ENCODE measurements around the gene ERI3. TPM values are rescaled to one million over a fixed set of nuclear protein-coding genes. Genes with fewer than 3 reads are reported as not detected.

ERI3 gene
- total and polyA plus RNA-seq, 4 donors = 68.7 to 125 (median 107) TPM

DNA sequence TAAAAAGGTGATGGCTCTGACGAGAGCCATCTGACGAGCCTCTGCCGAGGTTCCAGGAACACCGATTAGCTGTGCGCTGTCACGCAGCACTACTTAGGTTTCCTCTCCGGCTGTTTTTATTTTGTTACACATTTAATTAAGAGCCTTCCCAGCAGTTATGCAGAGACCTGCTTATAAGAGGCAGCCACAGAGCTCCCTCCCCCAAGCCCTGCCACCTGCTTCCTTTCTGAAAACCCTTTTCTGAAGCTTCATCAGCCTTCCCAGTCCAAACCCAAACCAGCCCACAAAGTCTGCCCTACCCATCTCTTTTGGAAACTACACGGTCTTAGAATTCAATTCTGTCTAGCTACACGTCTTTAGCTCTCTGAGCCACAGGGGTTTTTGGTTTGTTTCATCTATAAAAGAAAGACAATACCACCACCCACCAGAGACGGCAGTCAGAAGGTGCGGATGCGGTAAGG, 49.1 kb downstream of the ERI3 start:
- H3K4me1 ChIP-seq (ENCODE audit: control insufficient read depth, insufficient read depth, low read length) = peaks cover 5% of the 10 kb centered on the region
- H3K9me3 ChIP-seq (ENCODE audit: control insufficient read depth, insufficient read depth, low read length) = no peaks in the 10 kb centered on the region
- H3K27ac ChIP-seq (ENCODE audit: low read depth, low read length) = no peak overlapping the region
- H3K4me3 ChIP-seq (ENCODE audit: low read depth, low read length) = no peak overlapping the region
- WGBS (ENCODE audit: insufficient coverage) = 69% methylated on average over 7 of the region's 12 CpGs
- H3K27me3 ChIP-seq (ENCODE audit: control insufficient read depth, insufficient read depth, low read length) = no peaks in the 10 kb centered on the region
- H3K36me3 ChIP-seq (ENCODE audit: control insufficient read depth, insufficient read depth, low read length) = peaks cover 45% of the 10 kb centered on the region
- peak in 1 of 6 donors; percentile 52 for DNase-seq (ENCODE audit: low read depth in 4 of 6, low spot score in 6 of 6)

DNA sequence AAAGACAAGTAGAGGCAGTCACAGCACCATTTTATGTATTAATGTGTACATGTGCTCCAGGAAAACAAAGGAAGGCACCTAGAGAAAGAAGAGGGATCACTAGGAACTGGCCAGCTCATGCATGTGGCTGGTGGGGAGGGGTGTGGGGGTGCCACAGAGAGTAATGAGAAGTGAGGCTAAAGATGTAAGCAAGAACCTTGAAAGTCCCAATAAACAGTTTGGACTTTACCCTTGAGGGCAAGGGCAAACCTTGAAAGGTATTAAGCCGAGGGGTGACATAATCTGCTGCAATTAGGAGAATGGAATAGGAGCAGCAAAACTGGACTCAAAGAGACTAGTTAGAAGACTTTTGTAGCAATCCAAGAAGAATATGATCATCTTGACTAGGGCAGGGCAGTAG, 51.5 kb downstream of the ERI3 start:
- Histone ChIP-seq H3K36me3 (ENCODE audit: control insufficient read depth, insufficient read depth, low read length) (peaks cover 39% of the 10 kb centered on the region), H3K9me3 (ENCODE audit: control insufficient read depth, insufficient read depth, low read length) (no peaks in the 10 kb centered on the region), H3K27ac (ENCODE audit: low read depth, low read length) (no peak overlapping the region), H3K4me1 (ENCODE audit: control insufficient read depth, insufficient read depth, low read length) (peaks cover 14% of the 10 kb centered on the region), H3K27me3 (ENCODE audit: control insufficient read depth, insufficient read depth, low read length) (no peaks in the 10 kb centered on the region), H3K4me3 (ENCODE audit: low read depth, low read length) (no peak overlapping the region)
- no peak for DNase-seq (ENCODE audit: low read depth in 4 of 6, low spot score in 6 of 6)
- WGBS (ENCODE audit: insufficient coverage) = 100% methylated on average over 1 of the region's 1 CpG

DNA sequence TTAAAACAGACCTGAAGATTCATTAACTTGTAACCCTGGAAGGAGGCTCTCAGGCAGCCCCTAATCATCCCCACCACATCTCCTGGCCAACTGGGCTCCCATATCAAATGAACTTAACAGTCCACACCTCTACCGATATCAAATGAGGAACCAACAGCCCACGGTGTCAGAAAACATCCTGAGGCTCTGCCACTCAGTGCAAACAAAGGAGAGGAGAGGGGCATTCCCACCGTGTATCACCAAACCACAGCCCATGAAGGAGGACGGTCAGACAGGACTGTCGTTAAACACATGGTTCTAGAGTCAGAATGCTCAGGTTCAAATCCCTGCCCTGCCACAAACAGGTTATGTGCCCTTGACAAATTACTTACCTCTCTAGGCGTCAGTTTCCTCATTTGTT, 52.5 kb downstream of the ERI3 start:
- 74% methylated on average over 3 of the region's 6 CpGs for WGBS (ENCODE audit: insufficient coverage)
- no peak for DNase-seq (ENCODE audit: low read depth in 4 of 6, low spot score in 6 of 6)
- H3K27me3 ChIP-seq (ENCODE audit: control insufficient read depth, insufficient read depth, low read length) = no peaks in the 10 kb centered on the region
- no peak overlapping the region for H3K27ac ChIP-seq (ENCODE audit: low read depth, low read length)
- no peak overlapping the region for H3K4me3 ChIP-seq (ENCODE audit: low read depth, low read length)
- H3K9me3 ChIP-seq (ENCODE audit: control insufficient read depth, insufficient read depth, low read length) = no peaks in the 10 kb centered on the region
- peaks cover 14% of the 10 kb centered on the region for H3K4me1 ChIP-seq (ENCODE audit: control insufficient read depth, insufficient read depth, low read length)
- H3K36me3 ChIP-seq (ENCODE audit: control insufficient read depth, insufficient read depth, low read length) = peaks cover 39% of the 10 kb centered on the region

DNA sequence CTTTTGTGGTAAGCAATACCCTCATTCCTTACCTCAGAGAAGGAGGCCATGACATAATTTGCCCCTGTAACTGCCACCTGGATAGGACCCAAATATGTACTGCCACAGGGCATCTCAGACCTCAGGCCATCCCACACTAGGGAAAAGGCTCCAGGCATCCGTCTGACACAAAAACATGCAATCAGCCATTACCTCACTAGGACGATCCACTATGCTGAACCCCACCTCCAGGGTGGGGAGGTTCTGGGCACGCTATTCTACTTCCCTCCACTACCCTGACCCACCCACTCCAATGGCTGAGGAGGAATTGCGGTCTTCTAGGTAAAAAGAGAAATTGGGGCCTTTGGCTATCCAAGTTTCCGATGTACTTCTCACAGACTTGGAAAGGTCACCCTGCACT, 53.6 kb downstream of the ERI3 start:
- peaks cover 38% of the 10 kb centered on the region for H3K36me3 ChIP-seq (ENCODE audit: control insufficient read depth, insufficient read depth, low read length)
- H3K9me3 ChIP-seq (ENCODE audit: control insufficient read depth, insufficient read depth, low read length) = no peaks in the 10 kb centered on the region
- DNase-seq (ENCODE audit: low read depth in 4 of 6, low spot score in 6 of 6) = no peak
- H3K4me1 ChIP-seq (ENCODE audit: control insufficient read depth, insufficient read depth, low read length) = peaks cover 24% of the 10 kb centered on the region
- WGBS (ENCODE audit: insufficient coverage) = 71% methylated on average over 2 of the region's 5 CpGs
- H3K27me3 ChIP-seq (ENCODE audit: control insufficient read depth, insufficient read depth, low read length) = no peaks in the 10 kb centered on the region
- H3K27ac ChIP-seq (ENCODE audit: low read depth, low read length) = no peak overlapping the region
- no peak overlapping the region for H3K4me3 ChIP-seq (ENCODE audit: low read depth, low read length)

DNA sequence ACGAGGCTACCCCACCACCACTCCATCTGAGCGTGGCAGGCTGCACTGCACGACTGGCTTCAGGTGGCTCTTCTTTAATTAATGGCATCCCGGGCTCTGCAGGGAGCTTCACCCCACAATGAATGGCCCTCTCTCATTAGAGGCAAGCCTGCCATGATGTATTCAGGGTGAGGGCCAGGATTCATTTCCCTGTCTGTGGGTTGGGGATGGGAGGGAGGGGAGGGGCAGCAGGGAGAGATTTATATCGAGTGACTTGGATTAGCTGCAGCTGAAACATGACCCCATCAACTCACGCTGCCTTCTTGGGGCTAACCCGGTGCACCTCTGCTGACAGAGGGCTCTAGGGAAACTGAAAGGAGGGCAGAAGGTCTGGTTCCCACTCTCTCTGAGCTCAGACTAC, 54.2 kb downstream of the ERI3 start:
- peak in 2 of 6 donors; percentile 55 to 58 for DNase-seq (ENCODE audit: low read depth in 4 of 6, low spot score in 6 of 6)
- no peaks in the 10 kb centered on the region for H3K9me3 ChIP-seq (ENCODE audit: control insufficient read depth, insufficient read depth, low read length)
- no peak overlapping the region for H3K27ac ChIP-seq (ENCODE audit: low read depth, low read length)
- H3K36me3 ChIP-seq (ENCODE audit: control insufficient read depth, insufficient read depth, low read length) = peaks cover 43% of the 10 kb centered on the region
- H3K4me3 ChIP-seq (ENCODE audit: low read depth, low read length) = no peak overlapping the region
- WGBS (ENCODE audit: insufficient coverage) = 23% methylated on average over 3 of the region's 7 CpGs
- peaks cover 28% of the 10 kb centered on the region for H3K4me1 ChIP-seq (ENCODE audit: control insufficient read depth, insufficient read depth, low read length)
- no peaks in the 10 kb centered on the region for H3K27me3 ChIP-seq (ENCODE audit: control insufficient read depth, insufficient read depth, low read length)

DNA sequence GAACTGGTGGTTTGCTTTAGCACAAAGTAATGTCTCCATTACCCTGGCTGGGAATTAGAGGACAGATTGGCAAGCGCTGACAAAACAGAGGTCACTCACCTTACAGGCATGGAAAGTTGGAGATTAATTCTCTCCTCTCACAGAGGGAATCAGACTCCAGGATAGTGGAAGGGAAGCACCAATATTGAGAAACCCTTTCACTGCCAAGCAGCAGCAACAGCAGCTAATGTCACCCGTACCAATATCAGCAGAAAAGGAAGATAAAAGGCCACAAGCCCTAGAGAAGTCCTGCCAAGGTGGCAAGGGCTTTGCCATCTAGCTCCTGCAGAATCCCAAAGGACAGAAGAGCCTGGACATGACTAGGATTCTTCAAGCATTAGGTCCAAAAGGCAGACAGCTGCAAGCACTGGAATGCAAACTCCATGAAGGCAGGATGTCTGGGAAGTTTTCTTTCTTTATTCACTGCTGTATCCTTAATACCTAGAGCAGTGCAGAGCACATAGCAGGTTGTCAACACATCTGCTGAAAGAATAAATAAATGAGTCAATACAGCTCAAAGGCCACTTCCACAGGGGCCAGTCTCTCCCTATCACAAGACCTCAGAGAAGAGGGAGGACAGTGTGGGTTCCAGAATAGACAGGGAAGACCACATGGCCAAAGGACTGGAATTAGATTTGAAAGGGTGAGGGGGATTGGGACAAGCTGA, 57.2 kb downstream of the ERI3 start:
- DNase-seq (ENCODE audit: low read depth in 4 of 6, low spot score in 6 of 6) = no peak
- Histone ChIP-seq H3K27me3 (ENCODE audit: control insufficient read depth, insufficient read depth, low read length) (no peaks in the 10 kb centered on the region), H3K4me1 (ENCODE audit: control insufficient read depth, insufficient read depth, low read length) (peaks cover 50% of the 10 kb centered on the region), H3K27ac (ENCODE audit: low read depth, low read length) (no peak overlapping the region), H3K4me3 (ENCODE audit: low read depth, low read length) (no peak overlapping the region), H3K9me3 (ENCODE audit: control insufficient read depth, insufficient read depth, low read length) (no peaks in the 10 kb centered on the region), H3K36me3 (ENCODE audit: control insufficient read depth, insufficient read depth, low read length) (peaks cover 50% of the 10 kb centered on the region)
- WGBS (ENCODE audit: insufficient coverage) = 100% methylated on average over 1 of the region's 2 CpGs

DNA sequence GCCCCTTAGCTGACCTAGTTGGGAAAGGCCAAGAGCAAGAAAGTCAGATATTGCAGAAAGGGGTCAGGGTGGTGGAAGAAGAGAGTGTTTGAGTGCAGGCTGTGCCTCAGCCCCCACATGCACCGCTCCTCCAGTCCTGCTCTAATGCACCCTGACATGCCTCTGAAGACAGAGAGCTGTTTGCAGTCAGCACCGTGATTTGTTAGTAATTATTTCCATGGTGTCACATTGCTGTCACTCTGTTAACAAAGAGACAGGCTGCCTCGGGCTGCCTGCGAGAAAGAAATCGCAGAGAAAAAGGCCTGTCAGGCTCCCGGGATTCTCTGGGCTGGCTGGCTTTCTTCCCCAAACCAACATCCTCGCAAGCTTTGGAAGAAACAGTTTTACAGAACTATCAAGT, 58.3 kb downstream of the ERI3 start:
- Histone ChIP-seq H3K27ac (ENCODE audit: low read depth, low read length) (no peak overlapping the region), H3K4me3 (ENCODE audit: low read depth, low read length) (no peak overlapping the region), H3K36me3 (ENCODE audit: control insufficient read depth, insufficient read depth, low read length) (peaks cover 53% of the 10 kb centered on the region), H3K27me3 (ENCODE audit: control insufficient read depth, insufficient read depth, low read length) (no peaks in the 10 kb centered on the region), H3K4me1 (ENCODE audit: control insufficient read depth, insufficient read depth, low read length) (peaks cover 51% of the 10 kb centered on the region), H3K9me3 (ENCODE audit: control insufficient read depth, insufficient read depth, low read length) (no peaks in the 10 kb centered on the region)
- peak in 2 of 6 donors; percentile 36 to 59 for DNase-seq (ENCODE audit: low read depth in 4 of 6, low spot score in 6 of 6)
- WGBS (ENCODE audit: insufficient coverage) = 37% methylated on average over 6 of the region's 7 CpGs

DNA sequence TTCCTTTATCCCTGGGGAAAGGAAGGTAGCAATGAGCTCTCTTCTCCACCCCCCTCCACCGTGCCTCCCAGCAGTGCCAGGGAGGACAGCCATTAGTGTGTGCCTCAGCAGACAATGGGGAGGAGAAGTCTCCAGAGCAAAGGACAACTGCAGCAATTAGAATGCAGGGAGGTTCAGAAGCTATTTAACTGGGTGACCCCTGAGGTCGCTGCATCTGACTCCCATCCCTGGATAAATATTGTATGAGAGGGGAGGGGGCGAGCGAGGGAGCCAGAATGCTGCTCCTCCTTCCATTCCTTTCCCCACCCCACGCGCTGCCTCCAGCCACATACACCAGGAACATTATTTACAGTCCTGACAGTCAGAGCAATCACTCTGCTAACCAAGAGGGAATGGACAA, 59.0 kb downstream of the ERI3 start:
- H3K9me3 ChIP-seq (ENCODE audit: control insufficient read depth, insufficient read depth, low read length) = no peaks in the 10 kb centered on the region
- H3K4me1 ChIP-seq (ENCODE audit: control insufficient read depth, insufficient read depth, low read length) = peaks cover 46% of the 10 kb centered on the region
- H3K36me3 ChIP-seq (ENCODE audit: control insufficient read depth, insufficient read depth, low read length) = peaks cover 53% of the 10 kb centered on the region
- no peaks in the 10 kb centered on the region for H3K27me3 ChIP-seq (ENCODE audit: control insufficient read depth, insufficient read depth, low read length)
- 82% methylated on average over 2 of the region's 6 CpGs for WGBS (ENCODE audit: insufficient coverage)
- H3K4me3 ChIP-seq (ENCODE audit: low read depth, low read length) = no peak overlapping the region
- peak in 1 of 6 donors; percentile 14 for DNase-seq (ENCODE audit: low read depth in 4 of 6, low spot score in 6 of 6)
- H3K27ac ChIP-seq (ENCODE audit: low read depth, low read length) = no peak overlapping the region

DNA sequence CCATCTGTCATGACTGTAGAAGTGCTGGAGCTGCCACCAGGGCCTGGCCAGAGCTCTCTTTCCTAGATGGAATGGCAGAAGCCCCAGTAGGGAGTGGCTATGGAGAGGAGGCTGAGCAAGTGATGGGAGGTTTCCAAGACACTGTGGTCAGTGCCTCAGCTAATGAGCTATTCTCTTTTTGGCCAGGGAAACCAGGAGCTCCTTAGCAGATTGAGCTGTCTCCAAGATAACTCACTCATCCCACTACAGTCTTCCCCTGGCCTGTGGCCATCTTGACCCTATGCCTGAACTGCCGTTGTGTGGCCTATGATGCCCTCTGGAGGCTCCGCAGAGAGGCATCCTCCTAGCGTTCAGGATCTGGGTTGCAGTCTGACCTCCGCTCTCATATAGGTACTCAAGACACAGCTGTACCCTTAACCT, 60.5 kb downstream of the ERI3 start:
- Histone ChIP-seq H3K36me3 (ENCODE audit: control insufficient read depth, insufficient read depth, low read length) (peaks cover 58% of the 10 kb centered on the region), H3K4me1 (ENCODE audit: control insufficient read depth, insufficient read depth, low read length) (peaks cover 37% of the 10 kb centered on the region), H3K27me3 (ENCODE audit: control insufficient read depth, insufficient read depth, low read length) (no peaks in the 10 kb centered on the region), H3K9me3 (ENCODE audit: control insufficient read depth, insufficient read depth, low read length) (no peaks in the 10 kb centered on the region), H3K4me3 (ENCODE audit: low read depth, low read length) (no peak overlapping the region), H3K27ac (ENCODE audit: low read depth, low read length) (no peak overlapping the region)
- 53% methylated on average over 4 of the region's 4 CpGs for whole genome bisulfite sequencing (ENCODE audit: insufficient coverage)
- DNase-seq (ENCODE audit: low read depth in 4 of 6, low spot score in 6 of 6) = peak in 2 of 6 donors; percentile 31 to 76

DNA sequence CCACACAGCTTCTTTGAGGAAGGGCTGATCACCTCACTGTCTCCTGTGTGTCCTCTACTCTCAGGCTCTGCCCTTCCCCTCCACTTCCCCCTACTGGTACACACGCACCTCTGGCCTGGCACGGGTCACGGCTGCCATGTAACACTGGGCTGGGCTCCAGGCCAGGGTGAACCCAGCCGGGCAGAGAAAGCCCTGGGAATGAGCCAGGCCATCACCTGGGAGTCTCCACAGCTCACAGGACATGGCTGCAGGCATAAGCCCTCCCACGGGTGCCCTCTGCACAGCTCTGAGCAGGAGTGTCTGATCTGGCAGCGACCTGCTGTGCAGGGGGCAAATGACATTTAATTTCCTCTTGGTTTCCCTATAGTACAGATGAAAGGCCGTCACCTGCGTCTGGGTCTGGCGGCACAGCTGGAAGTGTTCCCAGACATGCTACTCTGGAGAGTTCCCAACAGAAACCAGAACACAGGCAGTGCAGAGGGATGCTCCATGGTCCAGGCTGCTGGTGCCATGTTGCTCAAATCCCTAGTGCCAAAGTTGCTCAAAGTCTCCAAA, 61.2 kb downstream of the ERI3 start:
- H3K27ac ChIP-seq (ENCODE audit: low read depth, low read length) = no peak overlapping the region
- H3K9me3 ChIP-seq (ENCODE audit: control insufficient read depth, insufficient read depth, low read length) = no peaks in the 10 kb centered on the region
- DNase-seq (ENCODE audit: low read depth in 4 of 6, low spot score in 6 of 6) = peak in 2 of 6 donors; percentile 30 to 38
- peaks cover 37% of the 10 kb centered on the region for H3K4me1 ChIP-seq (ENCODE audit: control insufficient read depth, insufficient read depth, low read length)
- H3K36me3 ChIP-seq (ENCODE audit: control insufficient read depth, insufficient read depth, low read length) = peaks cover 58% of the 10 kb centered on the region
- WGBS (ENCODE audit: insufficient coverage) = 48% methylated on average over 9 of the region's 9 CpGs
- no peaks in the 10 kb centered on the region for H3K27me3 ChIP-seq (ENCODE audit: control insufficient read depth, insufficient read depth, low read length)
- H3K4me3 ChIP-seq (ENCODE audit: low read depth, low read length) = no peak overlapping the region

Data from spinal cord (tissue), 10 donors.